HG03196 (cell line): ENCODE results near the gene SV2C.
"Not testable (repeated sequence)": the region's sequence is repeated elsewhere in the genome, so short reads cannot be mapped to it uniquely, and the experiment has no call there.

Experiments
- ATAC-seq: cut with Tn5 transposase; IDR thresholded peaks from one replicate; pipeline ENCODE4 v1.9.1; 2021; ENCODE audit not compliant: unreplicated experiment

The SV2C gene

DNA sequence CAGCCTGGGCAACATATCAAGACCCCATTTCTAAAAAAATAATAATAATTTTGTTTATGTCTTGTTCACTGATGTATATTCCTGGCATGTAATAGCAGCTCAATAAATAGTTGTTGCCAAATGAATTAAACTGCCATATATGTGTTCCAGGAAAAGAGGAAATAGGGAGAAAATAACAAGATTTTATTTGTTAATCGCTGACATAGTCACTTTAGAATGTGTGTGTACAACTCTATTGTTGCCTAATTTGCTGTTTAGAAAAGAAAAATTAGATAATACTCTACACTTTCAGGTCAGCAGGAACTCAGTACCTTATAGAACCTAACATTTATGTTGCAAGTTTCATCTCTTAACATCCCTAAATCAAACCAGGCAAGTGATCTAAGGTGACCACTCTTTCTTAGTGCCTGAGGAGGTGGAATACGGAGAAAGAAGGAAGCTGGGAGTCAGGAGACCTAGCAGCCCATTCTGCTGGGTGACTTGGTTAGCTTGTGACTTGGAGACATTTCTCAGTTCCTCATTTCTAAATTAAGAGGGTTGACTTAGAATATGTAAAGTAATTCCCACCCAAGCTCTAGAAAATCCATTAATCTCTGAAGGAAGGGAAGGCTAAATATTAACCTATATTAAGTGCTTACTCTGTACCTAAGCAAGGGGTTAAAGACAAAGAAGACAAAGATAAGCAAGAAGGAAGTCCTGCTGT is 209.6 kb downstream of the SV2C start:
- peak; percentile 68 for ATAC-seq

DNA sequence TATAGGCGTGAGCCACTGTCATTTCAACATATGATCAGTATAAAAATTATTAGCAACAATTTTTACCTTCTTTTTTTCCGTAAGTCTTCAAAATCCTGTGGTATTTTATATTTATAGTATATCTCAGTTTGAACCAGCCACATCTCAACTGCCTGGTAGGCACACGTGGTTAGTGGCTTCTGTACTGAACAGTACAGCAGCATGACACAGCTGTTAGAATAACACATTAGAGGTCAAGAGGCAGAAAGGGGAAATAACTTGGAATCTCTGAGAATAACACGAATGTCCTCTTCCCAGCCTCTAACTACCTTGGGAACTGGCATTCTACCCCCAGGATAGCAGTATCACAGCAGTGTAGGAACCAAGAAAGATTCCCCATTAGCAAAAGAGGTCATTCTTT is 211.4 kb downstream of the SV2C start:
- no peak for ATAC-seq

DNA sequence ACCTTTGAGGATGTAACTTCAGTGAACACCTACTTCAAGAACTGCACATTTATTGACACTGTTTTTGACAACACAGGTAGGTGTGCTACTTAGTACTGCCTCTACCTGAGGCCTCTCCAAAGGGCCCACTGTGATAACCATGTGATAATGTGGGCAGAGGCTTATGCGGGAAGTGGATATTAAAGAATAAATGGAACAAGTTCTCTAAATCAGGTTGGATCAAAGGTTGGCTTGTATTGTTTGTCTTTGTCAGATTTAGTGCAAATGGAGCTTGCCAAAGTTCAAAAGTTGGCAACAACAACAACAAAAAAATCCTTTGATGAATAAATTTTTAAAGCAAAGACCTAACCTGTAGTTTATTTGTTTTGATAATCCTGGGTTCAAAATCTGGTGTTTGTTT is 215.7 kb downstream of the SV2C start:
- no peak for ATAC-seq

DNA sequence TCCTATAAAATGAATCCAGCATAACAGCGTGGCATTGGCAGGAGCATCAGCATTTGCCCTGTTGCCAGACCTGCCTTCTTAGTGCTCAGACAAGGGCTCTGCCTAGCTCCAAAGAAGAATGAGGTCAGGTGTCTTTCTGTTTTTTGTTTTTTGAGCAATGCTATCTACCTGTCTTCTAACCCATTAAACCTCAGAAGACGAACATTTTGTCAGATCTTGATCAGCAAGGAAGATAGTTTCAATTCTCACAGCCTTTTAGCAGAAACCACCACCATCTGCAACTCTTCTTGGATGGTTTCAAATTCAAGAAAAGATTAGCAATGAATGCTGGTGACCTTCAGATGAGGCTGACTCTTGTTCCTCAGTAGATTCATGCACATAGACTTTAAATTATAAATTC is 216.4 kb downstream of the SV2C start:
- no peak for ATAC-seq

DNA sequence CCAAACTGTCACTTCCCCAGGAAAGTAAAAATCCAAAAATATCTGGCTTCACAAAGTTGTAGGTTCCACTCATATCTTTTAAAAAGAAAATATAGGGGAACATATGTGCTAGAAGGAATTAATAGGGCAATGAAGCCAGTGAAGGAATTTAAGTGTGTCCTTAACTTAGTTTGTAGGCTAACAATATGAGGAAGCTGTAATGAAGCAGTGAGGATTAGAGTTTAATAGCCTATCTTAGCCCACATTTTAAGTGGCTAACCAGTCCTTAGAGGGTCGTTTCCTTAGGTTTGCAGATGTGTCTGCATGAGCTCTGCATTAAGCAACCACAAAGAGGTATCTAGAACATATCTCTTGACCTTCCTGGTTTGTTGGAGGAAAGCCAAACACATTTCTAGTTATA is 218.7 kb downstream of the SV2C start:
- ATAC-seq, result not testable (repeated sequence)

DNA sequence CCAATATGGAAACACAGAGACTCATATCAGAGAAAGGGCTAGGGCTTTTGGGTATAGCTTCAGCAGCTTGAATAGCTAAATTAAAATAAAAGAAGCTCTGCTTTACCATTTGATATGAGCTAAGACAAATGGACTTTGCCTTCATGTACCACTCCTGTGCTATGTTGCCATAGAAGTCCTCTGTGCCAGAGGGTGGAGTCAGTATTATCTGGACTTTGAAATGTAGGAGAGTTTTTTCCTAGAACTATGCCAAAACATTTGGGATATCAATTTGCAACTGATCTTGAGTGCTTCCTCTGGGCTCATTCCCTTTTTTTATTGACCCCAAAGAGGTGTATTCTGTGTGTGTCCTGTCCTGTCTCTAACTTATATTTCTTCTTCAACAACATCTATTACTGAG is 219.5 kb downstream of the SV2C start:
- ATAC-seq, result not testable (repeated sequence)

DNA sequence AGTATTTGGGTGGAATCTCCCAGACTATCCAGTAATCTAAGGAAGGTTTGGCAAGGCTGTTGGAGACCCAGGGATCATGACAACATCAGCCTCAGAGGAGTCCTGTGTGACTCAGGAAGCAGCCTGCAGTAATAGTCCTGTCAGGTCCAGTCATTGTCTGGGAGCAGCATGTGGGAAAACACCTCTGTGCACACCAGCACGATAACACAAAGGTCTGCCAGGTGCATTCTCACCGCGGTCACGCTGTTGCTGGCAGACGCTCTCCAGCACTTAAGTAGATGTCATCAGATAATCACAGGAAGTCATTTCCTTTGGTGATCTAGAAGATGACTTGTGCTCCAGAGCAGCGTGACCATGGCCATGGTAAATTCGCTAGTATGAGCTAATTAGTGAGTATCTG is 220.7 kb downstream of the SV2C start:
- ATAC-seq, result peak; percentile 68

DNA sequence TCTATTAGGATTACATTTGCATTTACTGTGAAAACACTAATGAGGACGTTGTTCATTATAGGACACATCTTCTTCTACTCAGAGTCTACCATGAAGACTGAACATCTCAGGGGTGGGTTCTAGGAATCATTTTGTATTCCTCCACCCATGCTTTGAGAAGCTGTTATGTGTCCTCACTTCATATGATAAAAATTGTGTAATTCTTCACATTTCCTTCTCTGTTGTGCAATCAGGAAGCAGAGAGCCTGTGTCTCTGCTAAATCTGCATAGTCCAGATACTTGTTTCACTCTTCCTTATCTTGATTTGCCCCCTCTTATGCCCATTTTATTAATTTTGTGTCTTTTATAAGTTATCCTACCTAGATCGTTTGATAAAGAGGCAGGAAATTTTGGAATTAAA is 222.1 kb downstream of the SV2C start:
- ATAC-seq, result no peak

DNA sequence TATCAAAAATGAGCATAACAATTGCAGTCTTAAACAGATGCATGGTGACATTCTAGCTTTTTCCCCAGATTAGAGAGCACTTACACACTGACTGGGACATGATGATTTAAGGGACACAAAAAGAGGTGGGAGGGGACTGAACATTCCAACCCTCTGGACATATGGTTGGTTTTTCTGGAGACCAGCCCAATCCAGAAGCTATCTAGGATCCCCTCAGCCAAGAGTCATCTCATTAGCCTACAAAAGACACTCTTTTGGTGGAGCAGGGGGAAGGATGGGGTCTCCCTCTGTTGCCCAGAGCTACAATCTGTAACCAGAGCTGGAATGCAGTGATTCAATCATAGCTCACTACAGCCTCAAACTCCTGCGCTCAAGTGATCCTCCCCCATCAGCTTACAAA is 222.6 kb downstream of the SV2C start:
- no peak for ATAC-seq

DNA sequence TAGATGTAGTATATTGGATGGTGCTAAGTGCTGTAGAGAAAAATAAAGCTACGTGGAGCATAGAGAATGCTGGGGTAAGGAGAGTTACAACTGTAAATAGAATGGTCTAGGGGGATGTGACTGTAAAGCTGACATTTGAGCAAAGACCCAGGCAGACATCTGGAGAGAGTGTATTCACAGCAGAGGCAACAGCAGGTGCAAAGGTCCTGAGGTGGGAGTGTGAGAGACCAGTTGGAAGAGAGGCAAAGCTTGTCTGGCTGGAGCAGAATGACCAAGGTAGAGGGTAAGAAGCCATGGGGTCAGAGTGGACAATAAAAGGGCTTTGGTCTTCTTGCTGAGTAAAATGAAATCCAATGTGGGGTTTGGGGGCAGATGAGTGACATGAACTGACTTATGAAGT is 227.0 kb downstream of the SV2C start:
- no peak for ATAC-seq

DNA sequence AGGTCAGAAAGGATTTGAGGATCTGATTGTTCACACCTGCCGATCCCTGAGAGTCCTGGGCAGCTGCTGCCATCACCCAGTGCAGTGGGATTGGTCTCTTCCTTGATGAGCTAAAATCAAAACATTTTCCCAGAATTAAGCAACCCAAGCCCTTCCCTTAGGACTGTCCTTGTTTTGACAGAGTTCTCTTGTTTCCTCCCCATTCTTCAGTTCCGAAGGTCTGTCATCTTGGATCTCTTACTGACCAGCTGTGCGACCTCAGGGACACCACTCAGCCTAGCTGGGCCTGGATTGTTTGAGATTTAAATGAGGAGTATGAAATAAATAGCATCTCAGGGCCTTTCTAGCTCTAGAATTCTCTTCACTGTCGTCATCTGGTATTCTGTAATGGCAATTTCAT is 229.6 kb downstream of the SV2C start:
- ATAC-seq, result no peak

DNA sequence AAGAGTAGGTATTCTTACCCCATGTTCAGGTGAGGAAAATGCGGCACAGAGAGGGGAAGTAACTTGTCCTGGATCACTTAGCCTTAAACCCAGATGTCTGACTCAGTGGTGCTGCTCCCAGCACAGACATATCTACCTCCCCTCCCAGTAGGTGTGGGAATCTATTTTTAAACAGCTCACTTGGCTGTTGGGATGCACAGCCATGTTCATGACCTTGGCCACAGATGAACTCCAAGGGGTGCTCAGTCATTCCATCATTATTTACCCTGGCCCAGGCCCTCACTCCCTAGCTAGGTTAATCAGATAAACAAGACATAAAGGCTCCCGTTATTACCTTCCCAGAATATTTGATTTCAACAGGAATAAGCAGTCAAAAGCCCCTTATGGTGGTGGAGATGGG is 231.5 kb downstream of the SV2C start:
- ATAC-seq, result no peak

DNA sequence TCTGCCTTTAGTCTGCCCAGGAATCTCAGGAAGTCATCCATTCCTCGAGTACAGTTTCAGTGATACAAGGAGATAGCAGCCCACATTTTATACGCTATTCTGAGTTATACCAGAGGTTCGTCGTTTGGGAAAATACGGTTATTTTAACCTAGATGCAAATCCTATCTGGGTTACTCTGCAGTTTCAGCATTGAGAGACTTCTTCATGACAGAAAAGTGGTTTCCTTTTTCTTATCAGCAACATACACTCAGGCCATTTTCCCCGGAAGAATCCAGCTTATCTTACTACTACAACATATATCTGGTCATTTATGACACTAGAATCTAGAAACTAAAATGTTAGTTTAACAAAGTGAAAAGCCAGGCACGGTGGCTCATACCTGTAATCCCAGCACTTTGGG is 236.5 kb downstream of the SV2C start:
- no peak for ATAC-seq

DNA sequence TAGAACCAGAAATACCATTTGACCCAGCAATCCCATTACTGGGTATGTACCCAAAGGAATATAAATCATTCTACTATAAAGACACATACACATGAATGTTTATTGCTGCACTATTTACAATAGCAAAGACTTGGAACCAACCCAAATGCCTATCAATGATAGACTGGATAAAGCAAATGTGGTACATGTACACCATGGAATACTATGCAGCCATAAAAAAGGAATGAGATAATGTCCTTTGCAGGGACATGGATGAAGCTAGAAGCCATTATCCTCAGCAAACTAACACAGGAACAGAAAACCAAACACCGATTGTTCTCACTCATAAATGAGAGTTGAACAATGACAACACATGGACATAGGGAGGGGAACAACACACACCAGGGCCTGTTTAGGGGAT is 240.3 kb downstream of the SV2C start:
- ATAC-seq, result not testable (repeated sequence)

DNA sequence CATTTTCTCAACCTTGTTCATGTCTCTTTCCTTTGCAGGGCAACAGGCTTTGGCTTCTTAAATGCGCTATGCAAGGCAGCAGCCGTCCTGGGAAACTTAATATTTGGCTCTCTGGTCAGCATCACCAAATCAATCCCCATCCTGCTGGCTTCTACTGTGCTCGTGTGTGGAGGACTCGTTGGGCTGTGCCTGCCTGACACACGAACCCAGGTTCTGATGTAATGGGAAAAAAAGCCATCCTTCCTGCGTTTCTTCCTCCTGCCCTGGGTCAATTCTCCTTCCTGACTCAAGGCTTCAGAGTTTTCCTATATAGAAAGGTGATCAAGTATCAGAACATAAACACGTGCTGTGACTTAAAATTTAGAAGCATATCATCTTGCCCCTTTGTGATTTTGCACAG is 242.1 kb downstream of the SV2C start:
- no peak for ATAC-seq

DNA sequence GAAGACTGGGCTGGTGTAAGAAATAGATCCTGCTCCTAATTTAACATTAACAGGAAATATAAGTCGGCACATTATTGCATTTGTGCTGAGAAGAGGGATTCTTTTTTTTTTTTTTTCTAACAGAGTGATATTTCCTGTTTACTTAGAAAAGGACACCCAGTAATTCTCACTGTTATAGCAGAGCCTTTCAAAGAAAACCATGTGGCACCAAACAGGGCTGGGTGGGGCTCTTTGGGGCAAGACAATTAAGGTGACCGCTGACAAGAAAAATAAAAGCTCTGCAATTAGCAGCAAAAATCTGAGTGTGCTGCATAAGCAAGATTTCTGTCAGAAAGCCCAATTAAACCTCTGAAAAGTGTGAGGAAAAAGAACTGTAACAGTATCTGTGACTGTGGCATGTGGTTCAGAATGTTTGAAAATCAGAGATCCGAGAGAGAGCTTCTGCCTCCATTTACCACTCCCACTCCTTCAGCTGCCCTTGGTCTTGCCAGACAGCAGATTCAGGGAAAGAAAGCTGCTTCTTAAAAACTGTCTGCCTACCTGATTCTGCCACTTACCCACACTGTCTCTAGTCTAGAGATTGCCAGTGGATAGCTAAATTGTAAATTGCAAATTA is 242.8 kb downstream of the SV2C start:
- no peak for ATAC-seq

DNA sequence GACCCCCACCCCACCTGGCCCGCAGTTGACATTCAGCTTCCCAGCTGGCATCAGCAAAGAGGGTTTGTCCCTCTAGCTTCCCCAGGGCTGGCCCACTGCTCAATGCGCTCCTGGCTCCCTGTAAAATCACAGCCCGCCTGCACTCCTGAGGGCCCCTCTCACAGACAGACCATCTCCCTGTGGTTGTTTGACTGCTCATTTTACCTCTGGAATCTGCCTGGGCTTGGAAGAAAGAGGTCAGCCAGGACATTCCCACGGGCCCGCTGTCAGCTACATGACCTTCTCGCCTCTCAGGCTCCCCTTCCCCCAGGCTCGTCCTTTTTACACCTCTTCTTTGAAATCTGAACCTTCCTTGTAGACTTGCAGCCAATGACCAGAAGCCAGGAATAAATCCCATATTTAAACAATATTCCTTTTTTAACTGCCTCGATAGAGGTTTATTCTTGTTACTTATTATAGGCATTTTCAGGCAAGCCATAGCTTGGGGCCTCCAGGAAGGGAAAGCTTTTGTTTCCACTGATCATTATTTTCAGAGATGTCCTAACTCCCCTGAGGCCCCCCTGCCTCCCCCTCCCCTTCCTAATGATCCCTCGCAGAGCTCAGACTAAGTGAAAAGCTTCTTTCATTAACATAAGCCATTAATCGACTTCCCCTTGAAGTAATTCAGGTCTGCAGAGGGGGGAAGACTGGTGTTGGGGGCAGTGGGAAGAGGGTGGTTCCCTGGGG is 243.6 kb downstream of the SV2C start:
- no peak for ATAC-seq

DNA sequence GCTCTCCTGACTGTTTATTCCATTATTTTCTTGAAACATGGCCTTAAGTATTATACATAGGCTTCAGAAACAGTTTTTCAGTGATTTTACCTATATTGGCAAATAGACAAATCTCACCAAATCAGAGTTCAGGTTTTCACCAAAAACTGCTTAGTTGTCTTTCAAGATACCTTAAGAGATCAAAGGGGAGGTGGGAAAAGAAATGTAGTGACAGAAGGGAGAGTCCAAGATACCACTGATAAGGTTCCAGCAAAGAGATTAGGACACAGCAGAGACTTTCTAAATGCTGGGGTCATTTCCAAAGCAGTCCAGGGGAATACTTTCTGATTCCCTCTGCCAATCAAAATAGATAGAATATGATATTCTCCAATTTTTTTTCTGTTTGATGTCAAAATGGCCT is 246.2 kb downstream of the SV2C start:
- ATAC-seq, result no peak

DNA sequence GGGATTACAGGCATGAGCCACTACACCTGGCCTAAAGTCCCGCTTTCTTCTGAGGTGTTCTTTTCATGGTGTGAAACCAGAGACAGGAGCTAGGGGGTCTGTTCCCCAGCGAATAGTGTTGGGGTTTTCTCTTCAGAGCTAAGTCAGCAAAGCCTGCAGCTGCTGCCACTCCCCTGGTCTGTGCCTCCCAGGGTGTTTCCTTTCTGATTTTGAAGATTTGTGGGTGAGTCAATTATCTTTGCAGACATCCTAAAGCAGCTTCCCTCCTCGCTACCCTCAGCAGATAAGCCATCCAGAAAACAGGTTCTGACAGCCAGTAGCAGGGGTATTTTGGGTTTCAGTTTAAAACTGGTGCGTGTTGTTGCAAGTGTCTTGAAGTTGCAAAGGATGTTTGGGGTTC is 247.9 kb downstream of the SV2C start:
- ATAC-seq, result no peak

DNA sequence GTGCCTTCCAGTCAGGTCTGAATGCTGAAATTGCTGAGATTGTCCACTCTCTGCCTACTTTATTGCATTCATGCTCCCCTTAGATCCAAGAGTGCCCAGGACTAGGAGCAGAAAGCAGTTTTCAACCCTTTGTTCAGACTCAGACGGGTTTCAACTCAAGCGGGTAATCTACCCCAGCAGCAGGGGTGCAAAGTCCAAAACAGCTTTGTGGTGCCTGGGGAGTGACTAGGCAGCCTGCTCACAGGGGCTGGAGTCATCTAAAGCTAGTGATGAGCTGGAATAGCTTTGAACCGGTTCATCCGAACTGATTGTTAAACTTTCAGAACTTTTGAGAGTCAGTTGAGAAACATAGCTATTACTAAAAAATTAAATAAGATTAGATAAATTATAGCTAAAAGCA is 248.9 kb downstream of the SV2C start:
- ATAC-seq, result no peak

DNA sequence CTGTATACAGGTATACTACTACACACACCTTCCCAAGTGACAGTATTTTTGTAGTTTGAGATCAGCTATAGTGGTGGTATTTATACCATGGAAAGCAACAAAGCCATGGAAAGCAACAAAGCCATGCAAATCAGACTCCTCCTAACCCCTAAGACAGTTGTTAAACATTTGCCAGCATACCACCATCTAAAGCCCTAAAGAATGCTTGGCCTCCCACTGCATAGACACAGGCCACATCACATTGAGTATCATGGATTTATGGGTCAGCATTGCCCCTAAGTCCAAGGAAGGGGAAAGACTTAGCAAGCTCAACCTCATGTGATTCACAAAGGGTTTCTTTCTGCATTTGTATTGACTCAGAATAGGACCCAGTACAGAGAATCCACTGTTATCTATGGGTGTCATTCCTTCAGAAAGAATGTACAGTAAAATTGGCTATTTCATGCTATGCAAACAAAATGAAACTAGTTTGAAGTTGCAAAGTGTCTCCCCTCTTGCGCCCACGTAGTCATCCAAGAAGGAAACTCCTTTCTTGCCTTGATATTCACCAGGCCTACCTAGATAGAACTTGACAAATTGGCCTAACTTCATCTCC is 249.5 kb downstream of the SV2C start:
- ATAC-seq, result no peak

DNA sequence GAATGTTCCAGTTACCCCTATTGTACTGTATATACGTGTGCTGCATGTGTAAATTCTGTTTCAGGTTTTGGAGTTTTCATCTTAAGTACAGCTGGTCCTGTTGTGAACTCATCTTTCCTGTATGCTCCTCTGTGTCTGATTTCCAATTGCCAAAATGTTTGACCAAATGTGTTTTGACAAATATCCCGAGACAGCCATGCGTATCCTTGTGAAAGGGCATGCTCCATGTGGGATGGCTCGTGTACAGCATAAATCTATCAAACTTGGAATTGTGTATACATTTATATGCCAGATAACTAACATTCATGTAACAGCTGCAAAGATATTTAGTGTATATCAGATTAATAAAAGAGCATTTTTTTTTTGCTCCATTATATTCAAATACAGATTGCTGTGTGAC is 250.4 kb downstream of the SV2C start:
- no peak for ATAC-seq
